Non-pigmented ciliary epithelial cell (primary cell): ENCODE data around the gene CTNNA3.

Source experiments
- DNase-seq: peaks from one replicate; pipeline ENCODE4 v3.0.0-alpha.2; 2010; ENCODE audit warnings: low read depth

The CTNNA3 gene

DNA sequence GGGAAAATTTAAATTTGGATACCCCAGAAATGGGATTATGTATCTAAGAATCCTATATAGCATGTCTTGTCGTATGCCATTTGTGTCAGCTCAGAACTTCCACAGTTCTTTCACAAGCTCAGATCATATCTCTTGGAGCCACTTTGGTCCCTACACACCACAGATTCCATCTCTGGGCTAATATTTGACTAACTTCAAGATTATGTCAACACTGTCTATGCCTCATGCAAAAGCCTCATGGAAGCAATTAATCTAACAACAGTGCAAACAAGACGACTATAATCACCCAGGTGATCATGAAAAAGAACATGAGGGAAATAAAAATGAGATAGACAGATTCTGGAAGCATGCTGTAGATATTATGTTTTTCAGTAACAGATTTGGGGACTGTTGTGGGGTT is 581.0 kb downstream of the CTNNA3 start:
- no peak for DNase-seq

DNA sequence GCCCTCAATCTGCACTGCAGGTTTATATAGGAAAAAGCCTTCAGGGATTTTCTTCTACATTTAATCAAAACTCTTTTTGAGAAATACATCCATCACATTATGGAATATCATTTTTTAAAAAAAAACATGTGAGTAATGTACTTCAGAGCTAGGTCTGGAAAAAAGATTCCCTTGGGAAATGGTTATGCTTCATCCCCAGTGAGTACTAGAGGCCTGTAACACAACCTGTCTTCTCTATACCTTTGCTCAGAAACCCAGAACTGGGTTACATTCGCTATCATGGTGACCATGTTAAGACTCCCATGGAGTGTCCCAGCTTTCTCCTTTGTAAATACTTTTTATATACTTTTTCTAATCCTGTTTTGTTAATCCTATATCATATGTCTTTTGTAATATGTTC is 583.2 kb downstream of the CTNNA3 start:
- no peak for DNase-seq

DNA sequence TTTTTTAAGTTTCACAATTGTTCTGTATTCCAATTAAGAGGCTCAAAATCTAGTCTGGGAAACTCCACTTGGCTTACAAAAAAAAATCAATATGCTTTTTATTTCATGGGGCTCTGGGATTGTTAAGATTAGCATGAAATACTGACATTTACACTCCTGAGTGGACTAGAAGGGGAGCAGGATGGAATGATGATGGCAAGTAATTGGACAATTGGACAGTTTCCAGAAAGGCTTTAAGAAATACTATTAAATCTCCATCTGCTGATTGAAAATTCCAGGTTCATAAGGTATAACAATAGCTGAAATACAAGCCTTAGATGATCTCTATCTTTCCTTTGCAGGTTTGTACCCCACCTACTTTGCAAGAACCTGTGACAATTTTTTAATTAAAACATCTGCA is 585.7 kb downstream of the CTNNA3 start:
- DNase-seq: no peak

DNA sequence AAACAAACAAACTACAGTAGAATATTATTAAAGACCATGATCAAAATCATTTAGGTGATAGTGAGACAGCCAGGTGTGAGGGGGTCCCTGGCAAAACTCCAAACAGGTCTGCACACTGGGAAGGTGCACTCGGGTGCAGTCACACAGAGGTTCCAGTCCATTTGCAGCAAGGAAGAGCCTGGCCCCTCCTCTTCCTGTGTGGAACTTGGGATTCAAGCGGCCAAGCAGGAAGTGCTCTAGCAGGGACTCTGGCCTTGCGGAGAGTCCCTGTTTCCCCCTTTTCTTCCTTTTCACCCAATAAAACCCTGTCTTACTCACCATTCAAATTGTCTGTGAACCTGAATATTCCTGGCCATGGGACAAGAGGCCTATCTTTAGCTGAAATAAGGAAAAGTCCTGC is 588.3 kb downstream of the CTNNA3 start:
- no peak for DNase-seq

DNA sequence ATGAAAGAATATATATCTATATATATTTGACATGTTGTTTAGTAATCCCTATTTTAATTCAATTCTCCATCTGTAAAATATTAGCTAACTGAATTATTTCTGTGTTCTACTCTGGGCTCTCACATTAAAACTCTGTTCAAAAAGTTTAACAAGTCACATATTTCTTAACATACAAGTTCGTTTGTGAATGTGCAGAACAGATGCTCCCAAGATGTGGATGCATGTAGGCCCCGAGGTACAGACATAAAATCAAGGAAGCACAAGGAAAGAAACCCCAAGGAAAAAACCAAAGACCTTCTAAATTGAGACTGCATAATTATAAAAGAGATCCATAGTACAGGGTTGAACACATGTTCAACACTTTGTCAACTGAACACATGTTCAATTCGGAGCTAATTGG is 595.0 kb downstream of the CTNNA3 start:
- no peak for DNase-seq

DNA sequence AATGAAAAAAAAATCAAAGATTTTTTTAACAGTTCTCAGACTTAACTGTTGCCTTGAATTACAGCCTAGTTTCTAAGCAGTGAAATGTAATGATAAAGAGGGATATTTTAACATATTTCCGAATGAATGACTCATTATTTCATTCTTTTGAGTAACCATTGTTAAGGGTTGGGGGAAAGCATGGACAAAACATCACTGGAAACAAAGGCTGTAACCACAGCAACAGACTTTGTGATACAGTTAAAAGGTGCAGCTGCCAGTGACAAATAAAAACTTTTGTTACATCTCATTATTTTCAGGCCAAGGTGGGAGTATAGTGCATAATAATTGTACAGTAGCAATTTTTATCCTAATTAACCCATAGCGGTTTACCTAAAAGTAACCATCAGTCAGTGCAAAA is 597.5 kb downstream of the CTNNA3 start:
- no peak for DNase-seq

DNA sequence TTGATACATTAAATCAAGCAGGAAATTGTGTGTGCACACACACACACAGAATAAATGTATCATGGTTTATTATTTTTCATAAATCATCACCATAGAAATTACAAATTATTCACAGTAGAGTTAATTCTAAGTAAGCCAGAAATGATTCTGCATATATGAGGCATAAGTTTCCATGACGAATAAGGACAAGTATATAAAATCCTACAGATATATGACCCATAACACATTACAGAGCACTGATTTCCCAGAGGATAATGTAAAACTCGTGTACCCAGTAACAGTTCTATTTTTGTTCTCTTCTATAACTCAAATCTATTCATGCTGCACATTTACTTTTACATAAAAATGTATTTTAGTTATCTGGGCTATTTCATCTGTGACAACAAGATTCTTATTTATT is 600.5 kb downstream of the CTNNA3 start:
- DNase-seq: no peak

DNA sequence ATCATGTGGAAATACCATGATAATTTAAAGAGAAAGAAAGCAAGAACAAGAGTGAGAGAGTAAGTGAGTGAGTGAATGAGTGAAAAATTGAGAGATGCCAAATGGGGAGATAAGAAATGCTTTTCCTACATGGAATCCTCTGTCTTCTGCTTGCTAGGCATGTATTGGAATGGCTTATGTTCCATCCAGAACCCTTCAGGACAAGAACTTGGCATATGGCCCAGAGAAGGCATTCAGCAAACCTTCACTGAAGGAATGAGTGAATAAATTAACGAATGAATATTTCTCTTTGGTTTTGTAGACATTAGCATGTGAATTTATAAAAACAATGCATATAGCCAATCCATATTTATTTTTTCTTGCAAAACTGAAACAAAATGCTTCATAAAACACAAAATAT is 608.0 kb downstream of the CTNNA3 start:
- no peak for DNase-seq

DNA sequence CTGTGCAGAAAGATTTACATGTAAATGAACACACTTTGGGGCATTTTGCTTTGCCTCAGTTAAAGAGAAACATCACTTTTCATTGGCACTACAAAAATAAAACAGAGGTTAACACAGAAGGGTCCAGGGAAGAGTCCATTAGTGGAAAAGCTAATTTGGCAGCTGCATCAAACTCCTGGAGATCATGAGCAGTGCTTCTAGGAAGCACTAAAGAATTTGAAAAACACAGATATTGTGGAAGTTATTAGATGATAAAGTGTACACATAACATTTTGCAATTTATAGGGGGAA is 608.9 kb downstream of the CTNNA3 start:
- no peak for DNase-seq

DNA sequence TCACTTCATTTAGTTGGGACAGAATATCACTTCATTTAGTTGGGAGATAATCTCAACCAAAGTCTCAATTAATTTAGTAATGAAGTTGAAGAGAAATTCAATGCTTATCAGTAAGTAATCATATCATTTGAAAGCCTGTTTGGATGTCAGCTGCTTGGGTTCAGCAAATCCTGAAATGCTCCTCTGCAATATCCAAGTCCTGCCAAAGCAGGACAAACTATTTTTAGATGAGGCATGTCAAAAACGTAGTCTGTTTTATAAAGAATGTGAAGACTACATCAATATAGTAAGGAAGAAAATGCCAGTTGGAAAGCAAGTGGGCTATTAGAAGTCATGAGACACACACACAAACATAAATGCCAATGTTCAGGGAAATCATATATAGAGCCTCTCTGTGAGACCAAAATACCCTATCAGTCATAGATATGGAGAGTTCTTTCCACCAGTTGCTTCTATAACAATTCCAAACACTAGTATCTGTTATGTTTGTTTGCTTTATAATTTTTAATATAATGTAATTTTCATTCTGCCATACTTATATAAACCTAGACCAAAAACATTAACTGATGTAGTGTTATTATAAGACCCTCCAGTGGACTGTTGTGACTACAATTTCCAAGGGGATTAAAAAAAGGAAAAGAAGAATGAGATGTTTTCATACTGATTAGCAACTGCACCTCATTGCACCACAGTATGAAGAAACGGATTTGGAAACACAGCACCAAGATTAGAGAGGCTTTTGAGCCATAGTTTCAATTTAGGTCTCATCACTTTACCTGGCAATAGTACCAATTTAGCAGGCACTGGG is 609.5 kb downstream of the CTNNA3 start:
- no peak for DNase-seq

DNA sequence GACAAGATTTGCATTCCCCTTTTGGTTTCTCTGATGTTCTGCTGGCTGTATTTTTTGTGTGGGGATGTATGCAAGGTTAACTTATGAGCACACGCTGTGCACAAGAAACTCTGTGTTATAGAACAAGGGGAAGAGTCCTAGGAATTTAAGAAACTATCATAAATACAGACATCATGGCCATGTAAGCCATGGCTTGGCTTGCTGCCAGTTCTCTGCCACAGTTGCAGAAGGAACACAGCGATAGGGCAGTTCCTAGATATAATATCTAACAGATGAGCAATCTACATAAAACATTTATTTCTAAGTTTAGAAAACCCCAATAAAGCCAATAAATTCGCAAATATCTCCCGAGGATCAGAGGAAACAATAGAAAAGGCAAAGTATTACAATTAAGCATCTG is 616.9 kb downstream of the CTNNA3 start:
- no peak for DNase-seq

DNA sequence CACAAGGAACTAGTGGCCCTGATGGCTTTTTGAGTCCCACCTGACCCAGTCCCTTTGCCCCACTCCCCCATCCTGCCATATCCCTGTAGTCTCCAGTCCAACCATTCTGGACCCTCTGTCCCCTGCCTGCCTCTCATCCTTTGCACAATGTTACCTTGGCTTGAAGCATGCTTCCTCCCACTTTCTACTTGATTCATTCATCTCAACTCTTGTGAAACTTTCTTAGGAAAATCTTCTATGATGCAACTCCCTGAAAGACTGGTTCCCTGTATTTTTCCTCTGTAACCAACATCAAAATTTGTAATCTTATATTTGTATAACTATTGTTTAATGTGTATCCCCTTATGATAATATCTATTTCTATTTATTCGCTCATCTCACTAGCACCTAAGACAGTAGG is 618.6 kb downstream of the CTNNA3 start:
- DNase-seq: no peak

DNA sequence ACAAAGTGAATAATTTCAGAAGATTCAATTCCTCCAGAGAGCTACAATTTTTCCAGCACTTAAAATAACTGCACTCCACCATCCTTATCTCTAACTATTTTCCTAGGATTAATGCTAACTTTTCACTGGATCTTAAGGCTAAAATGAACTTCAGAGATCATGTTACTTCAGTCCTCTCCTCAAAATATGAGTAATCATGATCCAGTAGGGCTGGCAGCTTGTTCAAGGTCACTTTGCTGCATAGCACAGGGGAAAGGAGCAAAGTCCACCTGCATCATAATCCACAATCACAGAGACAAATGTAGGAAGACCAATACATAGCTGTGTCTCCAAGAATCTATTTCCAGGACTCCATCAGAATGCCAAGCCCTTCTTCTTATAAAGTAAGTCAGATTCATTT is 619.9 kb downstream of the CTNNA3 start:
- no peak for DNase-seq

DNA sequence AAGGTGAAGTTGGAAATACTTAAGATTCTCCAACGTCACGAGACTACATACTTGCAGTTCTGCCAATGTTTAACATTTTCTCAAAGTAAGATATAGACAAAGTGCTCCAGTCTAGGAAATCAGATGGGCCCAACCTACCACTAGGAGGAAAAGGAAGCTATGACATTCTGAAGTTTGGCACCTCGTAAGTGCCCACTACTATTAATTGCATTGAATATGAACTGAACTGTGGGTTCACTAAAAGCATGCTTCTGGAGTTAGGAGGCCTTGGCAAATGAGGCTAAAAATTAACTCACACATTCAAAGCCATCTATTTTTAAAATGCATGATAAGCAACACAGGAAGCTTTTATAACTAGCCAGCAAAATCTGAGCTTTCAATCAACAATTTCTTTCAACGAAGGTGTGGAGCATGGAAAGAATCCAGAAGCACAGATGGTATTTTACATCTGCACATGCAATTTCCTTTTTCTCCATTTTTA is 620.5 kb downstream of the CTNNA3 start:
- no peak for DNase-seq

DNA sequence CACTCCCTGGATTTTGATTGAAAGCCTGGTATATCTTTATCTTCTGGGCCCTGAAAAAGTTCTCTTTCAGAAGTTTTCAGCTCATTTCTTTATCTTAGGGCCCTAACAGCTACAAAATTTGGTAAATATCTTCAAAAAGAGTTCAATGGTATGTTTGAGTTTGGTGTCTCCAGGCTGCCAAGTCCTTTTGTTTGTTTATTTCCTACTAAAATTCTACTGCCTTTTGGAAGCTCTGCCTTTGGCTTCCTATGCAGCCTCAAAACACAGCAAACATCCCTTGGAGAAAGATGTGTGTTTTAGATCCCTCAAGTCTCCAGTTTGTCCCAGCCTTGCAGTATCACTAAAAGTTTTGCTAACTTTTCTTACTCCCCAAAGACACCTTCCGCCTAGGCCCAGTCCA is 623.3 kb downstream of the CTNNA3 start:
- DNase-seq: no peak

DNA sequence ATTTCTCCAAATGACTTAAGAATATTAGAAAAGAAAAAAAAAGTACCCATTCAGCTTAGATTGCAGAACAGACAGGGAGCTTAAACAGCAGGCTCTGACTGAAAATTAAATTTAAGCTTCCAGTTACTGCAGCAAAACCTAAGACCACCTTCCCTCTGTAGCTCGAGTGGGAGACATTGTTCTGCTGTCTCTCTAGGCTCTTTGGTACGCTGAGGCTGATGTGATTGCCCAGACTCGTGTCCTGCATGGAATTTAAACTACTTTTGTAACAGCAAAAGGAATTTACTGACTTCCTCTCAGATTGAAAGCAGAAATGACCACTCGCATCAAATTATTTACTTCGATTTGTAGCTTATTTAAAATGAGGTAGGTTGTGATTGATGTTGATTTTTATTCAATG is 645.6 kb downstream of the CTNNA3 start:
- no peak for DNase-seq

DNA sequence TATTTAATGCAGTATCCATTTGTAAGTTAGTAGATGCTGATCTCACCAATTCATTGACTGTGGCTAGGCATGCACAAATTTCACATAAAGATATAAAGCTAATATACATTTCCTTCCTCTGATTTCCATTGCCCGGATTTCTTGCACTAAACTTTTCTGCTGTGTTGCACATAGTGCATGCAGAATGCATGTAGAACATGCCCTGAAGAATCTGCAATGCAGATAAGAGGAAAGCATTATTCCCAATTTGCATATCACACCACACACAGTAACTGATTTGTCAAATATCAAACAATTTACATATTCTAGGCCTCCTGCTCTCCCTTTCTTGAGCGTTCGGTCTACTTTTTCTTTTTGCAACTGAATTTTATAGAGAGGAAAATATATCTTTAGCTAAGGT is 646.0 kb downstream of the CTNNA3 start:
- no peak for DNase-seq

DNA sequence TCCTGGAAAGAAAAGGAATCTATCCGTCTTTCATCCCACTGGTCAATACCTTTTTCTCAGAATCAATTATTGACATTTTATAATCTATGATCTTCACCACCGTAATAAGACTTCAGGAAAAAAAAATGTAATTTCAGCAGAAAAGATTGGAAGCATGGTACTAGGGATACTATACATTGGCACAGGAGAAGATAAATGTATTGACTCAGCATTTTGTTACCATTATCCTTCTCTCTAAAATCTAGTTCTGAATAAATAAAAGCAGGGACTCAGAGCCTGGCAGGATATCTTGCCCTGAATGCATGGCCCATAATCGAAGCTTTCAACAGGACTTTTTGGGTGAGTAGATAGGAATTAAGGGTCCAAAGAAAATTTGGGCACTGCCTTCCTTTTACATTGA is 649.5 kb downstream of the CTNNA3 start:
- DNase-seq: no peak

DNA sequence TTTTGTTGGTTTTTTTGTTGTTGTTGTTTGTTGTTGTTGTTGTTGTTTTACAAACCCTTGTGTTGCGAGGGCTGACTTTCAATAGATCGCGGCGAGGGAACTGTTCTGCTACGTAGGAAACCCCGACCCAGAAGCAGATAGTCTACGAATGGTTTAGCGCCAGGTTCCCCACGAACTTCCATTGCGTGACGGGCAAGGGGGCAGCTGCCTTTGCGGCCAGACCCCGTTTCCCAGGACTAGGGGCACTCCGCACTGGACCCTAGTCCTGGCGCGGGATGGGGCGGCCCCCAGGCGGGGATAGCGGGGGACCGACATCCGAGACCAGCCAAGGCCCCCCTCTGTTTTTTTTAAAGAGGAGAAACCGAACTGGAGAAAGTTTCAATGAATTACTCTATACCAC is 650.6 kb downstream of the CTNNA3 start:
- no peak for DNase-seq

DNA sequence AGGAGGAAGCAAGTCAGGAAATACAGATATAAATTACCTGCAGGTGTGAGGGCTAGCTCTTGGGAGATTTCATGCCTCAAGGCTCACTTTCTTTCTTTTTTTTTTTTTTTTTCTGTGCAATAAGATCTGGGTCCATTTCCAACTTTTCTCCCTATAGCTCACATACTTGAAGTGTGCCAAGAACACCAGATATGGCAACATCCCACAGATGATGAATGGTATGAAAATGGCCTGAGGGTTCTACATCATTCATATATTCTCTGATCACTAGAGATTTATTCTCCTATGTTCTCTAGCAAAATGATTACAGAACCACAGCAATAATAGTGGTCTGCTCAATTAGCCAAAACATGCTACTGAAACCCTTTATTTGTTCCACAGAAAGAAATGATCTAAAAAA is 653.0 kb downstream of the CTNNA3 start:
- no peak for DNase-seq

DNA sequence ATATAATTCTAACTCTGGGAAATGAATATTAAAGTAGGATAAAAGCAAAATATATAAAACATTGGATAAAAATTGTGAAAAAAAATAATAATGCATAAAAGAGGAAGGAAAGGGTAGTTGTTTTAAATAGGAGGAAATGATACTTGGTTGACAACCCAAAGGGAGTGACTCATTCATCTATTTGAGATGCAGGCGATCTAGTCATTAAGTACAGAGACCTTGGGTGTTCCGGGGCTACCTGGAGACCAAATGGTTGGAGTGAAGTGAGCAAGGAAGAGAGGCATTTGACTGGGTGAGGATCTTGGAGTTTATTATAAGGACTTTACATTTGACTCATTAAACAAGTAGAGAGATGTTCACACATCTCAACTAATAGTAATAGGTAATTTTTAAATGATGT is 659.2 kb downstream of the CTNNA3 start:
- DNase-seq: no peak

DNA sequence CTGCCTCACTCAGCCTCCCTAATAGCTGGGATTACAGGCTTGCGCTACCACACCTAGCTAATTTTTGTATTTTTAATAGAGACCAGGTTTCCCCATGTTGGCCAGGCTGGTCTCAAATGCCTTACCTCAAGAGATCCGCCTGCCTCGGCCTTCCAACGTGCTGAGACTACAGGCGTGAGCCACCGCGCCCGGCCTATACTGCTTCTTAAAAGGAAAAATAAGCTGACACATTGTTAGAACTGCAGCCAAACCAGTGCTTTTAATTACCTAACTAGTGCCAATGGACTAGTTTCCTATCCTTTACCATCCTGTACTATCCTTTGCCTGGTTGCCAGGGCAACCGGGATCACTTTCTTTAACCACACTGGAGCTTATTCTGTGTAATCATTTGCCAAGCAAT is 662.1 kb downstream of the CTNNA3 start:
- DNase-seq: no peak

DNA sequence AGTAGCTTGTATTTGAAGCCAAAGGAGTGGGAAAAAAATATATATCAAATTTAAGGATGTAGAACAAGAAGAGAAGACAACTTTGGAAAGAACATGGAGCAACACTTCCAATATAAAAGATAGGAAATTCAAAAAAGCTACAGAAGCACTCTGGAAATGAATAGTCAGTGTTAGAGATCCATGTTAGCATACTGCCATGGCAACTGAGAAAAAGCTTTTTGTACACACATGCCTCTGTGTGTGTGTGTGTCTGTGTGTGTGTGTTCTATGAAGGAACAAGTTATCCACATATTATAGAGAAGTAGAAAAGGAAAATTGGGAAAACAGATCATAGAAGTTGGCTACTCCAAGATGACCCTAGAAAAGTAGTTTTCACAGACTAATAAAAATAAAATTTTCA is 673.9 kb downstream of the CTNNA3 start:
- no peak for DNase-seq

DNA sequence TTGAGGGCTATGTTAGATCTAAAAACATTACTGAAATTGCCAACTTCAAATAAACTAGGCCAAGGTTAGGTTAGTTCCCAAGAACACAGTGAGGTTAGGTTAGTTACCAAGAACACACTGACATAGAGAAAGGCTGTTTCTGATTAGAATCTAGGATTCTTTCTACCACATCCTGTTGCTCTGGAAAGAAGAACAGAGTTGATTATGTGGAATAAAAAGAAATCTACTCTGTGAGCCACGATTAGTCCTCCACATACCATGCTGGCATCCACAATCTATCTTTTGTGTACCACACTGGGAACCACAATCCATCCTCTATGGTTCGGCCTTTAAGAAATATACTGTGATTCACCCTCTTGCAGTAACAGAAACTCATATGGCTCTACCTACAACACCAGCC is 678.8 kb downstream of the CTNNA3 start:
- no peak for DNase-seq

DNA sequence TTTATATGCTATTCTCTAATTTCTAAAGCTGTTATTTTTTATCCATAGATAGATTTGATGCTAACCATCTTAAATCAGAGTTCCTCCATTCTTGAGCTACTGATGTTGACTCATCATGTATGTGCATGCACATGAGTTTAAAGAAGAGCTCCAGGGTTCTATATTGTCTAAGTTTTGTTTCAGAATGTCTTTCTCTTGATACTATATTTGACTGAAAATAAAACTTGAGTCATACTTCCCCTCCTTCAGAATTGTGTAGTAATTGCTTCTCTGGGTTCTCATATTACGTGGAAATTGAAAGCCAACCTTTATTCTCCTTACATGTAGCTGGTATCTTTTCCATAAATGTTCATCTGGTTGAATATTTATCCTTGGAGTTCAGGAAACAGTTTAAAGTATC is 680.8 kb downstream of the CTNNA3 start:
- DNase-seq: no peak
